HepG2 (cell line): ENCODE data around the gene C16orf95. TPM values are rescaled to one million over a fixed set of nuclear protein-coding genes. Genes with fewer than 3 reads are reported as not detected.

Source experiments
- AGO2 ChIP-seq: fragments of 200-400 bp; formaldehyde crosslinking; optimal IDR thresholded peaks from 2 replicates; pipeline ENCODE3; 2017; ENCODE audit warnings: mild to moderate bottlenecking, low read depth, low read length, moderate library complexity
- CAMTA2 ChIP-seq: sonication (generic); formaldehyde crosslinking; IDR thresholded peaks from 2 replicates; pipeline ENCODE4 v1.4.0; 2020; ENCODE audit warnings: mild to moderate bottlenecking, missing genetic modification reagents, borderline replicate concordance
- CENPT ChIP-seq: sonication (generic); formaldehyde crosslinking; IDR thresholded peaks from 2 replicates; pipeline ENCODE4 v1.8.0; 2022; ENCODE audit warnings: low read depth, mild to moderate bottlenecking, moderate library complexity, missing genetic modification reagents
- CHD2 ChIP-seq: IDR thresholded peaks from 2 replicates; pipeline ENCODE4 v1.6.1; 2011; ENCODE audit warnings: low read depth, low read length, improper control_type of control experiment
- FOSL2 ChIP-seq: sonication (generic); formaldehyde crosslinking; IDR thresholded peaks from 2 replicates; pipeline ENCODE4 v1.4.0; 2020; ENCODE audit warnings: missing genetic modification reagents
- MBD4 ChIP-seq: IDR thresholded peaks from 2 replicates; pipeline ENCODE4 v1.6.1; 2012; ENCODE audit warnings: low read length, inconsistent platforms, borderline replicate concordance
- MTA3 ChIP-seq: sonication (generic); formaldehyde crosslinking; IDR thresholded peaks from 2 replicates; pipeline ENCODE4 v1.4.0; 2020; ENCODE audit warnings: missing genetic modification reagents
- NFYB ChIP-seq: sonication (generic); formaldehyde crosslinking; IDR thresholded peaks from 2 replicates; pipeline ENCODE4 v1.4.0; 2020; ENCODE audit warnings: missing genetic modification reagents
- ONECUT2 ChIP-seq: sonication (generic); formaldehyde crosslinking; IDR thresholded peaks from 2 replicates; pipeline ENCODE4 v1.4.0; 2020; ENCODE audit warnings: missing genetic modification reagents
- STAG1 ChIP-seq: sonication (generic); formaldehyde crosslinking; IDR thresholded peaks from 2 replicates; pipeline ENCODE4 v1.4.0; 2020; ENCODE audit warnings: missing genetic modification reagents
- TBL1XR1 ChIP-seq: fragments of 150-350 bp; IDR thresholded peaks from 2 replicates; pipeline ENCODE4 v1.6.1; 2014; ENCODE audit warnings: borderline replicate concordance, low read length; ENCODE audit not compliant: partially characterized antibody
- TCF7 ChIP-seq: sonication (generic); IDR thresholded peaks from 2 replicates; pipeline ENCODE4 v1.6.1; 2016; ENCODE audit warnings: antibody characterized with exemption, low read depth
- U2AF1 ChIP-seq: fragments of 200-400 bp; formaldehyde crosslinking; optimal IDR thresholded peaks from 2 replicates; pipeline ENCODE3; 2017; ENCODE audit warnings: mild to moderate bottlenecking, low read depth, low read length
- ZNF180 ChIP-seq: sonication (generic); formaldehyde crosslinking; IDR thresholded peaks from 2 replicates; pipeline ENCODE4 v1.4.0; 2020; ENCODE audit warnings: low read depth, missing genetic modification reagents, borderline replicate concordance
- ZNF329 ChIP-seq: sonication (generic); formaldehyde crosslinking; IDR thresholded peaks from 2 replicates; pipeline ENCODE4 v1.9.0; 2021; ENCODE audit warnings: low read depth, mild to moderate bottlenecking, missing genetic modification reagents
- polyA plus RNA-seq, 8 experiments: library from polyadenylated mRNA; depleted of rRNA in 3 of 8; stranded (reverse) in 7 of 8; unstranded in 1 of 8; fragments of >200 nt; fragmentation: Illumina TruSeq in 4 of 8; extraction: Trizol in 4 of 8; gene quantifications; 2 replicates each; pipeline versions ENCODE4 v1.2.1 to v1.2.3, GENCODE V29; 2011 to 2016; ENCODE audit warnings: low read depth in 4 of 8, missing spikeins in 1 of 8, mixed read lengths in 1 of 8; ENCODE audit not compliant: insufficient read depth in 1 of 8
- total RNA-seq, 5 experiments: library from RNA; depleted of rRNA; stranded (reverse); fragments of >200 nt; fragmentation: Illumina TruSeq; extraction: Trizol; gene quantifications; 2 replicates each; pipeline ENCODE4 v1.2.3, GENCODE V29; 2016; ENCODE audit warnings: low read depth in 1 of 5
- TF ChIP-seq, protein P1 (sequence below): sonication (generic); formaldehyde crosslinking; IDR thresholded peaks from 2 replicates; pipeline ENCODE4 v1.5.0; 2020; ENCODE audit warnings: mild to moderate bottlenecking, missing genetic modification reagents, moderate library complexity
- TF ChIP-seq, protein P2 (sequence below): sonication (generic); formaldehyde crosslinking; IDR thresholded peaks from 2 replicates; pipeline ENCODE4 v1.4.0; 2020; ENCODE audit warnings: mild to moderate bottlenecking, low read depth, missing genetic modification reagents
- TF ChIP-seq, protein P3 (sequence below): sonication (generic); formaldehyde crosslinking; IDR thresholded peaks from 2 replicates; pipeline ENCODE4 v1.5.1; 2020; ENCODE audit warnings: mild to moderate bottlenecking, missing genetic modification reagents, moderate library complexity
- TF ChIP-seq, protein P4 (sequence below): IDR thresholded peaks from 2 replicates; pipeline ENCODE4 v1.6.1; 2016; ENCODE audit warnings: low read depth, control low read depth
- TF ChIP-seq, protein P5 (sequence below): sonication (generic); formaldehyde crosslinking; IDR thresholded peaks from 2 replicates; pipeline ENCODE4 v1.8.0; 2022; ENCODE audit warnings: low read depth, missing genetic modification reagents

The C16orf95 gene
- total and polyA plus RNA-seq, 2 of the 13 experiments (the other 11 are each of a cell fraction or from before 2014, with no cell fraction given), result 2.8 to 8.6 TPM

DNA sequence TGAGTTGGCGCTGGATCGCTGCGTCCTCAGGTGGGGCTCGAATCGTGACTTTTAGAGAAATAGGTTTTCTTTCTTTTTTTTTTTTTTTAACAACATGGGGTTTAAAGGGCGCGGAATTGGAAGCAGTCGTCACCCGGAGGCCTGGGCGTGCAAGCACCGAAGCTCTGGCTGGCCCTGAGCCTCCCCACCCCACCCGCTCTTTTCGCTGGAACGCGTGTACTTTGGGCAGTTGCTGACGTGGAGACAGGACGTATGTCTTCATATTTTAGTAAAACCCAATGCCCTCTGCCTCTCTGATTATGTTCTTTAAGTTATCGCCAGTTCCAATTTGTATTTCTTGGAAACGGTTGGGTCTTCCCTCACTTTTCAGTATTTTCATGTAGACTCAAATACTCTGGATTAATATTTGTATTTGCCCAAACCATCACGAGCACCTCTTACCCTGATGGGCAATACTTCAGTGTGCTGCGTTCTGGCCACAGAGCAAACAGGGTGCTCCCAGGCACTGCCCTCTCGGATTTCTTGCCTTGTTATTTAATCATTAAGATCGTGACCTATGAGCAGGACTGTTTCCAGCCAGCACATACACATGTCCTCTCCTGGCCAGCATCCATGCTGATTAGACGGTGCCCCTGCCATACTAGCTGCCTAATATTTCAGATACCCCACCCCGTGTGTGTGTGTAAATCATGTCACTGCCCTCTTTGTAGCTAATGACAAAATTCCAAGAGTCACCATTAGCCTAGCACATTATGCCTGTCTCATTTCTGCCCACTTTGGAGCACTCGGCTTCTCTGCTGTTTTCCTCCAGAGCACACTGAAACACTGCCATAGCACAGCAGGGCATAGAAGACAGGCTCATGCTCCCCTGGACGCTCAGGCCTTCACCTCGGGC lies 805 bp upstream of the C16orf95 start (continued):
- TF ChIP-seq, protein P1, sequence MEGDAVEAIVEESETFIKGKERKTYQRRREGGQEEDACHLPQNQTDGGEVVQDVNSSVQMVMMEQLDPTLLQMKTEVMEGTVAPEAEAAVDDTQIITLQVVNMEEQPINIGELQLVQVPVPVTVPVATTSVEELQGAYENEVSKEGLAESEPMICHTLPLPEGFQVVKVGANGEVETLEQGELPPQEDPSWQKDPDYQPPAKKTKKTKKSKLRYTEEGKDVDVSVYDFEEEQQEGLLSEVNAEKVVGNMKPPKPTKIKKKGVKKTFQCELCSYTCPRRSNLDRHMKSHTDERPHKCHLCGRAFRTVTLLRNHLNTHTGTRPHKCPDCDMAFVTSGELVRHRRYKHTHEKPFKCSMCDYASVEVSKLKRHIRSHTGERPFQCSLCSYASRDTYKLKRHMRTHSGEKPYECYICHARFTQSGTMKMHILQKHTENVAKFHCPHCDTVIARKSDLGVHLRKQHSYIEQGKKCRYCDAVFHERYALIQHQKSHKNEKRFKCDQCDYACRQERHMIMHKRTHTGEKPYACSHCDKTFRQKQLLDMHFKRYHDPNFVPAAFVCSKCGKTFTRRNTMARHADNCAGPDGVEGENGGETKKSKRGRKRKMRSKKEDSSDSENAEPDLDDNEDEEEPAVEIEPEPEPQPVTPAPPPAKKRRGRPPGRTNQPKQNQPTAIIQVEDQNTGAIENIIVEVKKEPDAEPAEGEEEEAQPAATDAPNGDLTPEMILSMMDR (CRISPR knock-in tag), result no peak
- no peak for TF ChIP-seq AGO2
- TF ChIP-seq ZNF329, result no peak
- TF ChIP-seq STAG1 (CRISPR knock-in tag), result no peak
- no peak for TF ChIP-seq NFYB (CRISPR knock-in tag)
- TF ChIP-seq MBD4, result no peak
- no peak for TF ChIP-seq TCF7
- no peak for TF ChIP-seq MTA3
- TF ChIP-seq FOSL2 (CRISPR knock-in tag), result no peak
- TF ChIP-seq ZNF180 (CRISPR knock-in tag), result no peak
- no peak for TF ChIP-seq ONECUT2 (CRISPR knock-in tag)
- no peak for TF ChIP-seq CENPT (CRISPR knock-in tag)
- TF ChIP-seq, protein P2, sequence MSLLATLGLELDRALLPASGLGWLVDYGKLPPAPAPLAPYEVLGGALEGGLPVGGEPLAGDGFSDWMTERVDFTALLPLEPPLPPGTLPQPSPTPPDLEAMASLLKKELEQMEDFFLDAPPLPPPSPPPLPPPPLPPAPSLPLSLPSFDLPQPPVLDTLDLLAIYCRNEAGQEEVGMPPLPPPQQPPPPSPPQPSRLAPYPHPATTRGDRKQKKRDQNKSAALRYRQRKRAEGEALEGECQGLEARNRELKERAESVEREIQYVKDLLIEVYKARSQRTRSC, result no peak
- no peak for TF ChIP-seq CHD2
- TF ChIP-seq, protein P3, sequence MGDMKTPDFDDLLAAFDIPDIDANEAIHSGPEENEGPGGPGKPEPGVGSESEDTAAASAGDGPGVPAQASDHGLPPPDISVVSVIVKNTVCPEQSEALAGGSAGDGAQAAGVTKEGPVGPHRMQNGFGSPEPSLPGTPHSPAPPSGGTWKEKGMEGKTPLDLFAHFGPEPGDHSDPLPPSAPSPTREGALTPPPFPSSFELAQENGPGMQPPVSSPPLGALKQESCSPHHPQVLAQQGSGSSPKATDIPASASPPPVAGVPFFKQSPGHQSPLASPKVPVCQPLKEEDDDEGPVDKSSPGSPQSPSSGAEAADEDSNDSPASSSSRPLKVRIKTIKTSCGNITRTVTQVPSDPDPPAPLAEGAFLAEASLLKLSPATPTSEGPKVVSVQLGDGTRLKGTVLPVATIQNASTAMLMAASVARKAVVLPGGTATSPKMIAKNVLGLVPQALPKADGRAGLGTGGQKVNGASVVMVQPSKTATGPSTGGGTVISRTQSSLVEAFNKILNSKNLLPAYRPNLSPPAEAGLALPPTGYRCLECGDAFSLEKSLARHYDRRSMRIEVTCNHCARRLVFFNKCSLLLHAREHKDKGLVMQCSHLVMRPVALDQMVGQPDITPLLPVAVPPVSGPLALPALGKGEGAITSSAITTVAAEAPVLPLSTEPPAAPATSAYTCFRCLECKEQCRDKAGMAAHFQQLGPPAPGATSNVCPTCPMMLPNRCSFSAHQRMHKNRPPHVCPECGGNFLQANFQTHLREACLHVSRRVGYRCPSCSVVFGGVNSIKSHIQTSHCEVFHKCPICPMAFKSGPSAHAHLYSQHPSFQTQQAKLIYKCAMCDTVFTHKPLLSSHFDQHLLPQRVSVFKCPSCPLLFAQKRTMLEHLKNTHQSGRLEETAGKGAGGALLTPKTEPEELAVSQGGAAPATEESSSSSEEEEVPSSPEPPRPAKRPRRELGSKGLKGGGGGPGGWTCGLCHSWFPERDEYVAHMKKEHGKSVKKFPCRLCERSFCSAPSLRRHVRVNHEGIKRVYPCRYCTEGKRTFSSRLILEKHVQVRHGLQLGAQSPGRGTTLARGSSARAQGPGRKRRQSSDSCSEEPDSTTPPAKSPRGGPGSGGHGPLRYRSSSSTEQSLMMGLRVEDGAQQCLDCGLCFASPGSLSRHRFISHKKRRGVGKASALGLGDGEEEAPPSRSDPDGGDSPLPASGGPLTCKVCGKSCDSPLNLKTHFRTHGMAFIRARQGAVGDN (CRISPR knock-in tag), result no peak
- TF ChIP-seq TBL1XR1, result peak; percentile 40
- TF ChIP-seq, protein P4, sequence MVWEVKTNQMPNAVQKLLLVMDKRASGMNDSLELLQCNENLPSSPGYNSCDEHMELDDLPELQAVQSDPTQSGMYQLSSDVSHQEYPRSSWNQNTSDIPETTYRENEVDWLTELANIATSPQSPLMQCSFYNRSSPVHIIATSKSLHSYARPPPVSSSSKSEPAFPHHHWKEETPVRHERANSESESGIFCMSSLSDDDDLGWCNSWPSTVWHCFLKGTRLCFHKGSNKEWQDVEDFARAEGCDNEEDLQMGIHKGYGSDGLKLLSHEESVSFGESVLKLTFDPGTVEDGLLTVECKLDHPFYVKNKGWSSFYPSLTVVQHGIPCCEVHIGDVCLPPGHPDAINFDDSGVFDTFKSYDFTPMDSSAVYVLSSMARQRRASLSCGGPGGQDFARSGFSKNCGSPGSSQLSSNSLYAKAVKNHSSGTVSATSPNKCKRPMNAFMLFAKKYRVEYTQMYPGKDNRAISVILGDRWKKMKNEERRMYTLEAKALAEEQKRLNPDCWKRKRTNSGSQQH (CRISPR knock-in tag), result no peak
- TF ChIP-seq CAMTA2 (CRISPR knock-in tag), result peak; percentile 21; the same call in 1 of the 2 replicates
- TF ChIP-seq, protein P5, sequence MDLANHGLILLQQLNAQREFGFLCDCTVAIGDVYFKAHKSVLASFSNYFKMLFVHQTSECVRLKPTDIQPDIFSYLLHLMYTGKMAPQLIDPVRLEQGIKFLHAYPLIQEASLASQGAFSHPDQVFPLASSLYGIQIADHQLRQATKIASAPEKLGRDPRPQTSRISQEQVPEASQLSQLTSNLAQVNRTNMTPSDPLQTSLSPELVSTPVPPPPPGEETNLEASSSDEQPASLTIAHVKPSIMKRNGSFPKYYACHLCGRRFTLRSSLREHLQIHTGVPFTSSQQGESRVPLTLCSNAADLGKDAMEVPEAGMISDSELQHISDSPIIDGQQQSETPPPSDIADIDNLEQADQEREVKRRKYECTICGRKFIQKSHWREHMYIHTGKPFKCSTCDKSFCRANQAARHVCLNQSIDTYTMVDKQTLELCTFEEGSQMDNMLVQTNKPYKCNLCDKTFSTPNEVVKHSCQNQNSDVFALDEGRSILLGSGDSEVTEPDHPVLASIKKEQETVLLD (CRISPR knock-in tag), result no peak
- TF ChIP-seq U2AF1, result no peak
